ENCODE measurements around the gene ANGPTL4.

DNA sequence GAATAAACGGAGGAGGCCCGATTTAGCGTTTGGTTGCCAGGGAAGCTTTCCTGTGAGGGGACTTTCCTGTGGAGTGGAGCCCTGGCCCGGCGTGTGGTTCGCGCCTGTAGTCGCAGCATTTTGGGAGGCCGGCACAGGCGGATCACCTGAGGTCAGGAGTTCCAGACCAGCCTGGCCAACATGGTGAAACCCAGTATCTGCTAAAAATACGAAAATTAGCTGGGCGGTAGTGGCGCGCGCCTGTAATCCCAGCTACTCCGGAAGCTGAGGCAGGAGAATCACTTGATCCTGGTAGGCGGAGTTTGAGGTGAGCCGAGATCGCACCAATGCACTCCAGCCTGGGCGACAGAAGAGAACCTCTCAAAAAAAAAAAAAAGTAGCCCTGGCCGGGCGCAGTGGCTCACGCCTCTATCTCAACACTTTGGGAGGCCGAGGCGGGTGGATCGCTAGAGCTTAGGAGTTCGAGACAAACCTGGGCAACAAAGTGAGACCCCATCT lies 27.8 kb upstream of the ANGPTL4 start:
- TF ChIP-seq POLR2A (IDR thresholded peaks at IDR 0.05): no peak
- TF ChIP-seq, protein P1, sequence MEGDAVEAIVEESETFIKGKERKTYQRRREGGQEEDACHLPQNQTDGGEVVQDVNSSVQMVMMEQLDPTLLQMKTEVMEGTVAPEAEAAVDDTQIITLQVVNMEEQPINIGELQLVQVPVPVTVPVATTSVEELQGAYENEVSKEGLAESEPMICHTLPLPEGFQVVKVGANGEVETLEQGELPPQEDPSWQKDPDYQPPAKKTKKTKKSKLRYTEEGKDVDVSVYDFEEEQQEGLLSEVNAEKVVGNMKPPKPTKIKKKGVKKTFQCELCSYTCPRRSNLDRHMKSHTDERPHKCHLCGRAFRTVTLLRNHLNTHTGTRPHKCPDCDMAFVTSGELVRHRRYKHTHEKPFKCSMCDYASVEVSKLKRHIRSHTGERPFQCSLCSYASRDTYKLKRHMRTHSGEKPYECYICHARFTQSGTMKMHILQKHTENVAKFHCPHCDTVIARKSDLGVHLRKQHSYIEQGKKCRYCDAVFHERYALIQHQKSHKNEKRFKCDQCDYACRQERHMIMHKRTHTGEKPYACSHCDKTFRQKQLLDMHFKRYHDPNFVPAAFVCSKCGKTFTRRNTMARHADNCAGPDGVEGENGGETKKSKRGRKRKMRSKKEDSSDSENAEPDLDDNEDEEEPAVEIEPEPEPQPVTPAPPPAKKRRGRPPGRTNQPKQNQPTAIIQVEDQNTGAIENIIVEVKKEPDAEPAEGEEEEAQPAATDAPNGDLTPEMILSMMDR (IDR thresholded peaks at IDR 0.05 in 8 of 11, conservative IDR thresholded peaks at IDR 0.05 in 3 of 11): no peak
